Measurements from ENCODE around the gene BACE1-AS.
A peak's percentile ranks its signal among the peaks of the same experiment; 100 is the strongest.
"Not testable (repeated sequence)": the region's sequence is repeated elsewhere in the genome, so short reads cannot be mapped to it uniquely, and the experiment has no call there.

The BACE1-AS gene

GRCh38 chr11:117316197-117316961 lies 25.2 kb downstream of the BACE1-AS start, which contains the start of gene BACE1:
Gene BACE1 (minus strand): TSS chr11:117316256. CDS start chr11:117315795, 461 bp downstream.
- H3K4me3 ChIP-seq: peak within 1 kb of the TSS; percentile 81
- peaks cover 10% of the 10 kb centered on the region for H3K4me1 ChIP-seq
- no peak for TF ChIP-seq Cebpa-rat (IDR thresholded peaks at IDR 0.05)
- peaks cover 41% of the 10 kb centered on the region for H3K27me3 ChIP-seq
- H3K27ac ChIP-seq: peak within 1 kb of the TSS; percentile 53; the same call in 1 of the 2 replicates
- H3K36me3 ChIP-seq: no peaks in the 10 kb centered on the region
- H3K9me3 ChIP-seq: no peaks in the 10 kb centered on the region
- H3K9ac ChIP-seq: peak within 1 kb of the TSS; percentile 77
- peak within 1 kb of the TSS; percentile 99 for H3K4me2 ChIP-seq
- no peaks in the 10 kb centered on the region for H4K20me1 ChIP-seq

GRCh38 chr11:117318738-117319137 lies 27.6 kb downstream of the BACE1-AS start:
- H3K27ac ChIP-seq: no peak overlapping the region

GRCh38 chr11:117319214-117319840 lies 28.2 kb downstream of the BACE1-AS start:
- Histone ChIP-seq H3K9ac (no peak overlapping the region), H3K4me1 (peaks cover 10% of the 10 kb centered on the region), H3K4me3 (no peak overlapping the region), H4K20me1 (no peaks in the 10 kb centered on the region), H3K36me3 (no peaks in the 10 kb centered on the region), H3K4me2 (no peak overlapping the region), H3K27me3 (peaks cover 35% of the 10 kb centered on the region), H3K9me3 (no peaks in the 10 kb centered on the region), H3K27ac (no peak overlapping the region)
- TF ChIP-seq Cebpa-rat (IDR thresholded peaks at IDR 0.05): no peak

More at GRCh38 chr11:117318738-117319137, 27.6 kb downstream of the BACE1-AS start:
- Histone ChIP-seq H3K4me1 (peaks cover 10% of the 10 kb centered on the region), H3K4me2 (no peak overlapping the region), H4K20me1 (no peaks in the 10 kb centered on the region), H3K36me3 (no peaks in the 10 kb centered on the region), H3K9me3 (no peaks in the 10 kb centered on the region), H3K27me3 (peaks cover 40% of the 10 kb centered on the region), H3K9ac (no peak overlapping the region), H3K4me3 (no peak overlapping the region)
- TF ChIP-seq Cebpa-rat (IDR thresholded peaks at IDR 0.05): no peak

GRCh38 chr11:117327255-117327566 lies 36.1 kb downstream of the BACE1-AS start:
- H3K36me3 ChIP-seq, H3K27me3 ChIP-seq, H4K20me1 ChIP-seq, H3K9me3 ChIP-seq, H3K27ac ChIP-seq: not testable (repeated sequence)
- Histone ChIP-seq H3K4me2 (peak overlapping the region; percentile 96), H3K9ac (peak overlapping the region; percentile 87; the same call in 1 of the 2 replicates), H3K4me3 (peak overlapping the region; percentile 84), H3K4me1 (peaks cover 14% of the 10 kb centered on the region)

GRCh38 chr11:117327567-117328374 lies 36.6 kb downstream of the BACE1-AS start, which contains the start of gene CEP164:
Gene CEP164 (plus strand): TSS chr11:117327854. CDS start chr11:117338587, 10,733 bp downstream.
- no peaks in the 10 kb centered on the region for H3K27me3 ChIP-seq
- no peaks in the 10 kb centered on the region for H3K36me3 ChIP-seq
- H3K4me2 ChIP-seq: peak within 1 kb of the TSS; percentile 96
- H3K27ac ChIP-seq: peak within 1 kb of the TSS; percentile 65
- peak within 1 kb of the TSS; percentile 87 for H3K9ac ChIP-seq
- H3K9me3 ChIP-seq: no peaks in the 10 kb centered on the region
- no peak for TF ChIP-seq Cebpa-rat (IDR thresholded peaks at IDR 0.05)
- H3K4me1 ChIP-seq: peaks cover 14% of the 10 kb centered on the region
- peak within 1 kb of the TSS; percentile 84 for H3K4me3 ChIP-seq
- H4K20me1 ChIP-seq: no peaks in the 10 kb centered on the region; the same call in 1 of the 2 replicates

GRCh38 chr11:117328375-117329010 lies 37.3 kb downstream of the BACE1-AS start:
- Histone ChIP-seq H4K20me1 (no peaks in the 10 kb centered on the region; the same call in 1 of the 2 replicates), H3K4me1 (peaks cover 16% of the 10 kb centered on the region), H3K9ac (peak overlapping the region; percentile 87), H3K27ac (peak overlapping the region; percentile 65), H3K4me2 (peak overlapping the region; percentile 96), H3K9me3 (no peaks in the 10 kb centered on the region), H3K4me3 (peak overlapping the region; percentile 84), H3K27me3 (no peaks in the 10 kb centered on the region), H3K36me3 (no peaks in the 10 kb centered on the region)
- no peak for TF ChIP-seq Cebpa-rat (IDR thresholded peaks at IDR 0.05)

- H3K27me3 ChIP-seq: no peaks in the 10 kb centered on the region
These were observed 41.7 kb downstream of the BACE1-AS start for GRCh38 chr11:117332843-117333242.

GRCh38 chr11:117333917-117334316 lies 42.8 kb downstream of the BACE1-AS start:
- no peaks in the 10 kb centered on the region for H3K9me3 ChIP-seq
- H3K9ac ChIP-seq: no peak overlapping the region
- no peak overlapping the region for H3K4me2 ChIP-seq
- peaks cover 5% of the 10 kb centered on the region; the same call in 1 of the 2 replicates for H3K36me3 ChIP-seq
- no peak overlapping the region for H3K4me3 ChIP-seq
- peaks cover 14% of the 10 kb centered on the region for H3K4me1 ChIP-seq
- no peaks in the 10 kb centered on the region for H3K27me3 ChIP-seq
- TF ChIP-seq Cebpa-rat (IDR thresholded peaks at IDR 0.05): no peak
- no peaks in the 10 kb centered on the region; the same call in 1 of the 2 replicates for H4K20me1 ChIP-seq
- H3K27ac ChIP-seq: no peak overlapping the region

More at GRCh38 chr11:117332843-117333242, 41.7 kb downstream of the BACE1-AS start:
- Histone ChIP-seq H3K9me3 (no peaks in the 10 kb centered on the region), H3K27ac (no peak overlapping the region), H3K4me2 (no peak overlapping the region), H3K4me3 (no peak overlapping the region), H3K9ac (no peak overlapping the region), H3K36me3 (no peaks in the 10 kb centered on the region), H3K4me1 (peaks cover 23% of the 10 kb centered on the region), H4K20me1 (no peaks in the 10 kb centered on the region; the same call in 1 of the 2 replicates)
- no peak for TF ChIP-seq Cebpa-rat (IDR thresholded peaks at IDR 0.05)

- Histone ChIP-seq H3K27ac (no peak overlapping the region), H3K4me2 (no peak overlapping the region), H3K36me3 (peaks cover 14% of the 10 kb centered on the region; the same call in 1 of the 2 replicates), H3K9me3 (no peaks in the 10 kb centered on the region), H3K9ac (no peak overlapping the region), H3K4me1 (peaks cover 9% of the 10 kb centered on the region; the same call in 1 of the 2 replicates), H4K20me1 (no peaks in the 10 kb centered on the region), H3K4me3 (no peak overlapping the region), H3K27me3 (no peaks in the 10 kb centered on the region)
- no peak for TF ChIP-seq Cebpa-rat (IDR thresholded peaks at IDR 0.05)
These were observed 43.8 kb downstream of the BACE1-AS start for GRCh38 chr11:117334896-117335295.
